Measurements from ENCODE around the gene EHBP1.

EHBP1 gene

GRCh38 chr2:63027220-63027619 is 321.7 kb downstream of the EHBP1 start:
- DNase-seq (ENCODE audit: low read depth in 1 of 2, low spot score in 1 of 2), result no peak
- in situ Hi-C loops (cut with HindIII; ENCODE audit: low pct_unique_long_range_greater_than_20kb, low sequenced_read_pairs), result no loop called here
- no peak for TF ChIP-seq JUND (IDR thresholded peaks at IDR 0.05; ENCODE audit: low read depth)

- in situ Hi-C loops (cut with HindIII; ENCODE audit: low pct_unique_long_range_greater_than_20kb, low sequenced_read_pairs), result no loop called here
- TF ChIP-seq JUND (IDR thresholded peaks at IDR 0.05; ENCODE audit: low read depth), result no peak
- no peak for DNase-seq (ENCODE audit: low read depth in 1 of 2, low spot score in 1 of 2)
These were observed 323.5 kb downstream of the EHBP1 start for GRCh38 chr2:63029058-63029457.

GRCh38 chr2:63034526-63034925 is 329.0 kb downstream of the EHBP1 start:
- no peak for TF ChIP-seq JUND (IDR thresholded peaks at IDR 0.05; ENCODE audit: low read depth)
- DNase-seq (ENCODE audit: low read depth in 1 of 2, low spot score in 1 of 2), result no peak
- in situ Hi-C loops (cut with HindIII; ENCODE audit: low pct_unique_long_range_greater_than_20kb, low sequenced_read_pairs), result no loop called here

- in situ Hi-C loops (cut with HindIII; ENCODE audit: low pct_unique_long_range_greater_than_20kb, low sequenced_read_pairs), result no loop called here
- DNase-seq (ENCODE audit: low read depth in 1 of 2, low spot score in 1 of 2), result no peak
- TF ChIP-seq JUND (IDR thresholded peaks at IDR 0.05; ENCODE audit: low read depth), result no peak
These were observed 329.7 kb downstream of the EHBP1 start for GRCh38 chr2:63035169-63035568.

GRCh38 chr2:63035660-63036059 is 330.1 kb downstream of the EHBP1 start:
- in situ Hi-C loops (cut with HindIII; ENCODE audit: low pct_unique_long_range_greater_than_20kb, low sequenced_read_pairs), result no loop called here
- no peak for TF ChIP-seq JUND (IDR thresholded peaks at IDR 0.05; ENCODE audit: low read depth)
- no peak for DNase-seq (ENCODE audit: low read depth in 1 of 2, low spot score in 1 of 2)

- no peak for DNase-seq (ENCODE audit: low read depth in 1 of 2, low spot score in 1 of 2)
- TF ChIP-seq JUND (IDR thresholded peaks at IDR 0.05; ENCODE audit: low read depth), result no peak
- in situ Hi-C loops (cut with HindIII; ENCODE audit: low pct_unique_long_range_greater_than_20kb, low sequenced_read_pairs), result no loop called here
These were observed 332.5 kb downstream of the EHBP1 start for GRCh38 chr2:63038034-63038433.

- DNase-seq (ENCODE audit: low read depth in 1 of 2, low spot score in 1 of 2), result no peak
- in situ Hi-C loops (cut with HindIII; ENCODE audit: low pct_unique_long_range_greater_than_20kb, low sequenced_read_pairs), result no loop called here
- no peak for TF ChIP-seq JUND (IDR thresholded peaks at IDR 0.05; ENCODE audit: low read depth)
These were observed 335.1 kb downstream of the EHBP1 start for GRCh38 chr2:63040586-63040985.

GRCh38 chr2:63041592-63041991 is 336.1 kb downstream of the EHBP1 start:
- DNase-seq (ENCODE audit: low read depth in 1 of 2, low spot score in 1 of 2), result no peak
- TF ChIP-seq JUND (IDR thresholded peaks at IDR 0.05; ENCODE audit: low read depth), result no peak
- in situ Hi-C loops (cut with HindIII; ENCODE audit: low pct_unique_long_range_greater_than_20kb, low sequenced_read_pairs), result no loop called here

GRCh38 chr2:63044362-63045327 is 339.1 kb downstream of the EHBP1 start:
- no peak for DNase-seq (ENCODE audit: low read depth in 1 of 2, low spot score in 1 of 2)
- in situ Hi-C loops (cut with HindIII; ENCODE audit: low pct_unique_long_range_greater_than_20kb, low sequenced_read_pairs), result no loop called here
- no peak for TF ChIP-seq JUND (IDR thresholded peaks at IDR 0.05; ENCODE audit: low read depth)

- DNase-seq (ENCODE audit: low read depth in 1 of 2, low spot score in 1 of 2), result no peak
- no peak for TF ChIP-seq JUND (IDR thresholded peaks at IDR 0.05; ENCODE audit: low read depth)
- in situ Hi-C loops (cut with HindIII; ENCODE audit: low pct_unique_long_range_greater_than_20kb, low sequenced_read_pairs), result no loop called here
These were observed 341.0 kb downstream of the EHBP1 start for GRCh38 chr2:63046552-63046951.

- no peak for TF ChIP-seq JUND (IDR thresholded peaks at IDR 0.05; ENCODE audit: low read depth)
- in situ Hi-C loops (cut with HindIII; ENCODE audit: low pct_unique_long_range_greater_than_20kb, low sequenced_read_pairs), result no loop called here
- no peak for DNase-seq (ENCODE audit: low read depth in 1 of 2, low spot score in 1 of 2)
These were observed 341.4 kb downstream of the EHBP1 start for GRCh38 chr2:63046961-63047320.

GRCh38 chr2:63047321-63048279 is 342.1 kb downstream of the EHBP1 start:
- in situ Hi-C loops (cut with HindIII; ENCODE audit: low pct_unique_long_range_greater_than_20kb, low sequenced_read_pairs), result no loop called here
- no peak for DNase-seq (ENCODE audit: low read depth in 1 of 2, low spot score in 1 of 2)
- TF ChIP-seq JUND (IDR thresholded peaks at IDR 0.05; ENCODE audit: low read depth), result no peak

All from T47D (cell line).